SK-N-SH (cell line): ENCODE results near the gene RASA1. TPM values are rescaled to one million over a fixed set of nuclear protein-coding genes. Genes with fewer than 3 reads are reported as not detected.

Experiments
- CTCF ChIA-PET: fragments of 300-600, 350-600 bp; formaldehyde crosslinking; extraction: SDS; loops from one replicate; lab custom pipeline; 2021; lab: Yijun Ruan, JAX
- POLR2A ChIA-PET: fragments of 350-600 bp; sonication (Branson Sonifier 250); formaldehyde crosslinking; extraction: SDS; loops from one replicate; lab custom pipeline; 2020; ENCODE audit warnings: antibody characterized with exemption, inconsistent platforms; lab: Yijun Ruan, JAX
- DNase-seq: peaks from one replicate; pipeline ENCODE4 v3.0.0; 2012
- H2AFZ ChIP-seq: fragments of 200-600 bp; sonication (generic); 2 replicates; pipeline ENCODE4 v1.8.1; 2016; ENCODE audit warnings: antibody characterized with exemption, mild to moderate bottlenecking, low read depth
- H3F3A ChIP-seq: fragments of 200-600 bp; sonication (generic); replicated peaks from 2 replicates; pipeline ENCODE3; 2016; ENCODE audit warnings: antibody characterized with exemption, mild to moderate bottlenecking; ENCODE audit not compliant: insufficient read depth
- H3K27ac ChIP-seq, 2 experiments: fragments of 200-500 bp in 1 of 2; fragments of 200-600 bp in 1 of 2; sonication (Bioruptor generic) in 1 of 2; sonication (generic), shearing (Covaris generic) in 1 of 2; 2 replicates each; pipeline versions ENCODE4 v1.5.1 to v1.6.1; 2014 to 2016; ENCODE audit warnings: low read depth in 2 of 2, inconsistent platforms in 1 of 2, low read length in 1 of 2, mild to moderate bottlenecking in 1 of 2, mixed read lengths in 1 of 2
- H3K27me3 ChIP-seq: fragments of 200-600 bp; sonication (generic), shearing (Covaris generic); 2 replicates; pipeline ENCODE4 v1.6.1; 2016; ENCODE audit warnings: mixed run types; ENCODE audit not compliant: insufficient read depth
- H3K36me3 ChIP-seq, 2 experiments: fragments of 200-500 bp in 1 of 2; fragments of 200-600 bp in 1 of 2; sonication (Bioruptor generic) in 1 of 2; sonication (generic) in 1 of 2; replicated peaks in 1 of 2; 2 replicates each; pipeline versions ENCODE3 to v1.5.1; 2014 to 2016; ENCODE audit warnings: low read length in 1 of 2, mild to moderate bottlenecking in 1 of 2; ENCODE audit not compliant: insufficient read depth in 2 of 2, control insufficient read depth in 1 of 2
- H3K4me1 ChIP-seq, 2 experiments: fragments of 200-500 bp in 1 of 2; fragments of 200-600 bp in 1 of 2; sonication (Bioruptor generic) in 1 of 2; sonication (generic), shearing (Covaris generic) in 1 of 2; 2 replicates each; pipeline versions ENCODE4 v1.5.1 to v1.6.1; 2014 to 2016; ENCODE audit warnings: low read depth in 1 of 2, low read length in 1 of 2, mixed run types in 1 of 2; ENCODE audit not compliant: insufficient read depth in 2 of 2, control insufficient read depth in 1 of 2
- H3K4me2 ChIP-seq: fragments of 200-600 bp; sonication (generic), shearing (Covaris generic); 2 replicates; pipeline ENCODE4 v1.6.1; 2017; ENCODE audit warnings: mixed run types
- H3K4me3 ChIP-seq, 2 experiments: fragments of 200-500 bp in 1 of 2; fragments of 200-600 bp in 1 of 2; sonication (Bioruptor generic) in 1 of 2; sonication (generic), shearing (Covaris generic) in 1 of 2; 2 replicates each; pipeline versions ENCODE4 v1.5.1 to v1.8.1; 2014 to 2016; ENCODE audit warnings: low read depth in 2 of 2, inconsistent platforms in 1 of 2, low read length in 1 of 2, mild to moderate bottlenecking in 1 of 2, mixed read lengths in 1 of 2, moderate library complexity in 1 of 2
- H3K79me2 ChIP-seq: fragments of 200-600 bp; sonication (generic); 2 replicates; pipeline ENCODE4 v1.8.1; 2017; ENCODE audit warnings: mild to moderate bottlenecking; ENCODE audit not compliant: insufficient read depth
- H3K9ac ChIP-seq: fragments of 200-600 bp; sonication (generic); 2 replicates; pipeline ENCODE4 v1.6.1; 2017; ENCODE audit warnings: mixed run types
- H3K9me2 ChIP-seq: fragments of 200-600 bp; sonication (generic); 2 replicates; pipeline ENCODE4 v1.6.1; 2017; ENCODE audit warnings: mixed run types
- H3K9me3 ChIP-seq: fragments of 200-600 bp; sonication (generic); 2 replicates; pipeline ENCODE4 v1.6.1; 2017; ENCODE audit warnings: mixed run types, mild to moderate bottlenecking, moderate library complexity
- H4K20me1 ChIP-seq: fragments of 200-600 bp; sonication (generic); 2 replicates; pipeline ENCODE4 v1.6.1; 2017; ENCODE audit warnings: mild to moderate bottlenecking, mixed run types; ENCODE audit not compliant: insufficient read depth
- CHD2 ChIP-seq: fragments of 150-350 bp; IDR thresholded peaks from 2 replicates; pipeline ENCODE4 v1.6.1; 2018; ENCODE audit warnings: low read length; ENCODE audit not compliant: partially characterized antibody
- CTCF ChIP-seq: fragments of 200-600 bp; sonication (generic); IDR thresholded peaks from 2 replicates; pipeline ENCODE4 v1.6.1; 2017; ENCODE audit warnings: antibody characterized with exemption, mild to moderate bottlenecking, moderate library complexity
- EP300 ChIP-seq, 2 experiments: IDR thresholded peaks; 2 replicates each; pipeline versions ENCODE4 v1.4.0 to v1.6.1; 2012; ENCODE audit warnings: borderline replicate concordance in 1 of 2, low read depth in 1 of 2, low read length in 1 of 2
- GABPA ChIP-seq: IDR thresholded peaks from 2 replicates; pipeline ENCODE4 v1.4.0; 2012; ENCODE audit warnings: low read depth, mild to moderate bottlenecking
- GATA2 ChIP-seq: sonication (generic); formaldehyde crosslinking; IDR thresholded peaks from 2 replicates; pipeline ENCODE4 v1.5.0; 2020; ENCODE audit warnings: mild to moderate bottlenecking, missing genetic modification reagents
- IRF3 ChIP-seq: fragments of 150-350 bp; IDR thresholded peaks from 2 replicates; pipeline ENCODE4 v1.6.1; 2016; ENCODE audit warnings: mild to moderate bottlenecking, low read depth, low read length
- JUND ChIP-seq: IDR thresholded peaks from 2 replicates; pipeline ENCODE4 v1.4.0; 2012
- MEF2A ChIP-seq: IDR thresholded peaks from 2 replicates; pipeline ENCODE4 v1.4.0; 2012; ENCODE audit warnings: low read depth, borderline replicate concordance
- NRF1 ChIP-seq: IDR thresholded peaks from 2 replicates; pipeline ENCODE4 v1.6.1; 2012; ENCODE audit warnings: low read depth, mild to moderate bottlenecking, low read length
- PBX3 ChIP-seq: IDR thresholded peaks from 2 replicates; pipeline ENCODE4; 2012
- POLR2AphosphoS5 ChIP-seq: IDR thresholded peaks from 2 replicates; pipeline ENCODE4 v1.6.1; 2012; ENCODE audit warnings: low read depth, low read length
- REST ChIP-seq: IDR thresholded peaks from 2 replicates; pipeline ENCODE4 v1.6.1; 2012; ENCODE audit warnings: mild to moderate bottlenecking, low read depth, low read length, moderate library complexity
- TAF1 ChIP-seq: IDR thresholded peaks from 2 replicates; pipeline ENCODE4 v1.6.1; 2012; ENCODE audit warnings: low read depth, mild to moderate bottlenecking, low read length, moderate library complexity, borderline replicate concordance
- TEAD4 ChIP-seq: IDR thresholded peaks from 2 replicates; pipeline ENCODE4 v1.4.0; 2012; ENCODE audit warnings: mild to moderate bottlenecking, borderline replicate concordance; ENCODE audit not compliant: insufficient read depth
- USF1 ChIP-seq: IDR thresholded peaks from 2 replicates; pipeline ENCODE4 v1.4.0; 2012; ENCODE audit warnings: low read depth, borderline replicate concordance
- YY1 ChIP-seq: IDR thresholded peaks from 2 replicates; pipeline ENCODE4 v1.4.0; 2012; ENCODE audit warnings: low read depth, mild to moderate bottlenecking
- ZBTB33 ChIP-seq: IDR thresholded peaks from 2 replicates; pipeline ENCODE4 v1.4.0; 2012; ENCODE audit warnings: low read depth, borderline replicate concordance
- WGBS: methylation state at CpG from one replicate; pipeline ENCODE4 v1.1.6; 2017; ENCODE audit warnings: low lambda C conversion rate; 5-methylcytosine and 5-hydroxymethylcytosine counted together
- polyA plus RNA-seq, 3 experiments: library from polyadenylated mRNA; depleted of rRNA; stranded (reverse); fragments of >200 nt; gene quantifications; 2 replicates each; pipeline ENCODE4 v1.2.3, GENCODE V29; 2012

The RASA1 gene
- polyA plus RNA-seq, 1 of the 3 experiments (the other 2 are of a cell fraction): 49.1 TPM

GRCh38 chr5:87388129-87388528 lies 120.4 kb downstream of the RASA1 start:
- H3K9ac ChIP-seq: no peak overlapping the region
- no peaks in the 10 kb centered on the region for H4K20me1 ChIP-seq
- no peaks in the 10 kb centered on the region for H3K9me3 ChIP-seq
- H3F3A ChIP-seq: peaks cover 55% of the 10 kb centered on the region
- H2AFZ ChIP-seq: no peak overlapping the region
- POLR2A ChIA-PET: no interaction called here
- no peaks in the 10 kb centered on the region for H3K27me3 ChIP-seq
- no peak for TF ChIP-seq IRF3
- no peak for TF ChIP-seq ZBTB33
- TF ChIP-seq MEF2A: no peak
- no peak for TF ChIP-seq YY1
- no peak for TF ChIP-seq NRF1
- no peak for TF ChIP-seq CTCF
- no peak for TF ChIP-seq TAF1
- no peak for TF ChIP-seq CHD2
- TF ChIP-seq USF1: no peak
- TF ChIP-seq GATA2 (CRISPR knock-in tag): no peak
- TF ChIP-seq REST: no peak
- TF ChIP-seq PBX3: no peak
- TF ChIP-seq POLR2AphosphoS5: no peak; the same call in 1 of the 2 replicates
- TF ChIP-seq GABPA: no peak
- TF ChIP-seq EP300 (IDR thresholded peaks at IDR 0.05; ENCODE audit: borderline replicate concordance in 1 of 2, low read depth in 1 of 2, low read length in 1 of 2): no peak
- no peak for TF ChIP-seq TEAD4
- no peak for TF ChIP-seq JUND
- no peak for DNase-seq
- H3K36me3 ChIP-seq: peaks cover 91 to 98% of the 10 kb centered on the region in 2 experiments
- WGBS: 91% methylated on average over 2 of the region's 2 CpGs
- H3K4me2 ChIP-seq: no peak overlapping the region
- H3K27ac ChIP-seq: no peak overlapping the region
- H3K9me2 ChIP-seq: no peaks in the 10 kb centered on the region
- H3K79me2 ChIP-seq: peaks cover 25% of the 10 kb centered on the region; the same call in 1 of the 2 replicates
- CTCF ChIA-PET: interaction anchor here (1.8 kb wide), 1 partner anchor 12 kb away, joined by 8 read pairs; no protein-coding TSS in a partner anchor
- H3K4me3 ChIP-seq: no peak overlapping the region
- H3K4me1 ChIP-seq: peaks cover 0 to 11% of the 10 kb centered on the region in 2 experiments; a peak in 3 of 4 replicates
